ENCODE results near the gene SLC11A1.

The SLC11A1 gene

DNA sequence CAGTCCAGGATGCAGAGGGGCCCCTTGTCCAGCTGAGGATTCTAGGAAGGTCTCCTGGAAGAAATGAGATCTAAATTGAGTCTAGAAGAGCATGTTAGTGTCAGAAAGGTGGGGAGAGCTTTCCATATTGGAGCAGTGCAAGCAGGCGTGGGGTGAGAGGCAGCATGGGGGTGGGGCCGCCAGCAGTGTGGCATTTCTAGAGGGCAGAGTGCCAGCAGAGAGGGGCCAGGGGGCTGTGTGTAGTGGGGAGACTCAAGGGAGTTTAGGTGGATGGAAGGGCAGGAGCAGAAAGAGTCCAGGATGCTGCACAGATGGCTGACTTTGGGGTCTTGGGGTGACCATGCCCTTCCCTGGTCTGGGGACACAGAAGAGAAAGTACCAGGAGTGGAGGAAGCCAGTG is 39.0 kb downstream of the SLC11A1 start:
- Mint-ChIP-seq H3K9me3 (no peaks in the 10 kb centered on the region), H3K4me1 (peaks cover 0 to 2% of the 10 kb centered on the region in 2 donors), H3K4me3 (no peak overlapping the region), H3K27me3 (peaks cover 0 to 10% of the 10 kb centered on the region in 2 donors), H3K36me3 (no peaks in the 10 kb centered on the region), H3K27ac (no peak overlapping the region)
- ATAC-seq (replicated peaks) (no peak), DNase-seq (no peak)

DNA sequence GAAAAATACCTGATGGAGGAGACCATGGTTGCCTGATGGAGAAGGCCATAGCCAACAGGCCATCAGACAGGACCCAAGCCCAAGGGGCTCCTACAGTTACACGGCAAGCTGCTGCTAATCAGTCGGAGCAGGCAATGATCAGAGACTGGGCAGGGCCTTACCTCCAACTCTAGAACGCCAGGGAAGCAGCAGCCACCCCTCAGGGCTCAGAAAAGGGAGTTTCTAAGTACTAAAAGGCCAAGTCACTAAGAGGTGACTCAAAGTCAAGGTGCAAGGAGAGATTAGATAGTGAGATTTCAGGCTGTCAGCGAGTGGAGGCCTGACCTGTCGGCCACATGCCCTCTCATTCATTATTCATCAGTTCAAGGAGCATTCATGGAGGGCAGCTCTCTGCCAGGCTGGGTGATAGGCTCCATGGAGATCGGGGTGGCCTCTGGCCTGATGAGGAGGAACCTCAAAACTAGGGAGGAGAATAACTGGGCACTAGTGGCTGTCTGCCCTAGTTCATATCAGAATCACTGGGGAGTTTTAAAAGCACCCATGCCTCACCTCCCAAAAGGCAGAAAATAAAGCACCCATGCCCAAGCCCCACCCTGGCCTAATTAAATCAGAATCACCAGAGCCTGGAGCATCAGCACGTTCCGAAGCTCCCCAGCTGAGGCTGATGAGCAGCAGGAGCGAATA is 40.5 kb downstream of the SLC11A1 start:
- Mint-ChIP-seq H3K9me3 (no peaks in the 10 kb centered on the region), H3K4me1 (peaks cover 0 to 2% of the 10 kb centered on the region in 2 donors), H3K27ac (no peak overlapping the region), H3K27me3 (peaks cover 0 to 10% of the 10 kb centered on the region in 2 donors), H3K4me3 (no peak overlapping the region), H3K36me3 (no peaks in the 10 kb centered on the region)
- DNase-seq (no peak), ATAC-seq (replicated peaks) (no peak)

DNA sequence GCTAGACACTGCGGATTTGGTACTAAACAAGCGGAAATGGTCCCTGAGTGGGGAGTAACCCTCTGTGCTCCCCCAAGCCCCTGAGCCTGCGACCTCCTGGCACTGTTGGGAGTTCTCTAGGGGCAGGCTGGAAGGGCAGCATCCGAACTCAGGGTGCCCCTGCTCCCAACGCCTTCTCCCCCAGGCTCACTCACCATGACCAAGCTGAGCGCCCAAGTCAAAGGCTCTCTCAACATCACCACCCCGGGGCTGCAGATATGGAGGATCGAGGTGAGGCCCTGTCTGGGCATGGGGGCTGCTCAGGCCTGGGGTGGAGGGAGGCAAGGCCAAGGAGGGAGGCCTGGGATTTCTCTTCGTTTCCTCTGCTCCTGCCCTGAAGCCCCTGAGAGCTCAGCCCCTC is 41.5 kb downstream of the SLC11A1 start:
- Mint-ChIP-seq H3K27ac (no peak overlapping the region), H3K4me1 (peaks cover 0 to 2% of the 10 kb centered on the region in 2 donors), H3K9me3 (no peaks in the 10 kb centered on the region), H3K36me3 (no peaks in the 10 kb centered on the region), H3K27me3 (peaks cover 0 to 10% of the 10 kb centered on the region in 2 donors), H3K4me3 (no peak overlapping the region)
- ATAC-seq (replicated peaks): no peak
- DNase-seq: no peak

DNA sequence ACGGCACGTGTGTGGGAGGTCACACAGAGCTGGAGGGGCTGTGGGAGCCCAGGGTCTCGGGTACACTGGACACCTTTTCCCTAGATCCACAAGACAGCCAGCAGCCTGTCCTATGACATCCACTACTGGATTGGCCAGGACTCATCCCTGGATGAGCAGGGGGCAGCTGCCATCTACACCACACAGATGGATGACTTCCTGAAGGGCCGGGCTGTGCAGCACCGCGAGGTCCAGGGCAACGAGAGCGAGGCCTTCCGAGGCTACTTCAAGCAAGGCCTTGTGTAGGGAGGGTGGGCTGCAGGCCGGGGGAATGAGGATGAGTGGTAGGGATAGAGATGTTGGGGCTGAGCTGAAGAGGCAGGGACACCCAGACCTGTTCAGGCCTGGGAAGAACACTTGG is 43.5 kb downstream of the SLC11A1 start:
- peaks cover 0 to 15% of the 10 kb centered on the region in 2 donors for H3K27me3 Mint-ChIP-seq
- no peak overlapping the region for H3K27ac Mint-ChIP-seq
- no peak overlapping the region for H3K4me3 Mint-ChIP-seq
- peaks cover 0 to 3% of the 10 kb centered on the region in 2 donors for H3K4me1 Mint-ChIP-seq
- H3K9me3 Mint-ChIP-seq: no peaks in the 10 kb centered on the region
- ATAC-seq (replicated peaks) (no peak), DNase-seq (no peak)
- H3K36me3 Mint-ChIP-seq: no peaks in the 10 kb centered on the region

DNA sequence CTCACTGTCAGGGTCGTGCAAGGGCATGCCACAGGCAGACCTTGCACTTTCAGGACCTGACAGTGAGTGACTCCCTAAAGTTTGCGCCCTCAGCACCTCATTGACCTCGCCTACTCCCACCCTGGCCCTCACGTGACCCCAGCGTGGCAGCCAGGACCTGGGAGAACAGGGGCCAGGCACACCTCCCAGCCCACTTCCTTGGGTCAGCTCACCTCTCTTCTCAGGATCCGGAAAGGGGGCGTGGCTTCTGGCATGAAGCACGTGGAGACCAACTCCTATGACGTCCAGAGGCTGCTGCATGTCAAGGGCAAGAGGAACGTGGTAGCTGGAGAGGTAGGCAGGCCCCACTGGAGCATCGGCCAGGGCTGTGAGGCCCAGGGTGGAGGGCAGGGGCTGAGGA is 45.7 kb downstream of the SLC11A1 start:
- Mint-ChIP-seq H3K4me3 (no peak overlapping the region), H3K36me3 (no peaks in the 10 kb centered on the region), H3K27ac (no peak overlapping the region), H3K4me1 (peaks cover 0 to 3% of the 10 kb centered on the region in 2 donors), H3K9me3 (no peaks in the 10 kb centered on the region), H3K27me3 (peaks cover 4 to 12% of the 10 kb centered on the region in 2 donors)
- ATAC-seq (replicated peaks) (no peak), DNase-seq (no peak)

DNA sequence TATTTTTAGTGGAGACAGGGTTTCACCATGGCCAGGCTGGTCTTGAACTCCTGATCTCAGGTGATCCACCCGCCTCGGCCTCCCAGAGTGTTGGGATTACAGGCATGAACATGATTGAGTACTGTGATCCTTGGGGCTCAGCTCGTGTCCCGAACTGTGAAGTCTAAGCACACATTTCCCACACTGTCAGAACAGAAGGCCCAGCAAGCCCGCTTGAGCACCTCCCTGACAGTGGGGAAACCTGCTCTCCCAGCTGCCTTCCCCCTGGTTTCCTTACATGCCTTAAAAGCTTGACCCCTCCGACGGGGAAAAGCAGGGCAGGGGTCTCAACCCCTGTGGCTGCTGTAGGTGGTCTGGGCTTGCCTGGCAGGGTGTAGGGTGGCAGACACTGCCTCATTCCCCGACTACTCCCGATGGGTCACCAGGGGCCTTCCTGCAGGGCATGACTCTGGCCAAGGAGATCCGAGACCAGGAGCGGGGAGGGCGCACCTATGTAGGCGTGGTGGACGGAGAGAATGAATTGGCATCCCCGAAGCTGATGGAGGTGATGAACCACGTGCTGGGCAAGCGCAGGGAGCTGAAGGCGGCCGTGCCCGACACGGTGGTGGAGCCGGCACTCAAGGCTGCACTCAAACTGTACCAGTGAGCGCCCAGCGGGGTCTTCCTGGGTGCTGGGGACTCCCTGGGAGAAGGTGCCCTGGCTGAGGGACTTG is 46.9 kb downstream of the SLC11A1 start:
- Mint-ChIP-seq H3K36me3 (no peaks in the 10 kb centered on the region), H3K4me3 (no peak overlapping the region), H3K27ac (no peak overlapping the region), H3K27me3 (peaks cover 4 to 12% of the 10 kb centered on the region in 2 donors), H3K4me1 (peaks cover 0 to 2% of the 10 kb centered on the region in 2 donors), H3K9me3 (no peaks in the 10 kb centered on the region)
- DNase-seq (no peak), ATAC-seq (replicated peaks) (no peak)

DNA sequence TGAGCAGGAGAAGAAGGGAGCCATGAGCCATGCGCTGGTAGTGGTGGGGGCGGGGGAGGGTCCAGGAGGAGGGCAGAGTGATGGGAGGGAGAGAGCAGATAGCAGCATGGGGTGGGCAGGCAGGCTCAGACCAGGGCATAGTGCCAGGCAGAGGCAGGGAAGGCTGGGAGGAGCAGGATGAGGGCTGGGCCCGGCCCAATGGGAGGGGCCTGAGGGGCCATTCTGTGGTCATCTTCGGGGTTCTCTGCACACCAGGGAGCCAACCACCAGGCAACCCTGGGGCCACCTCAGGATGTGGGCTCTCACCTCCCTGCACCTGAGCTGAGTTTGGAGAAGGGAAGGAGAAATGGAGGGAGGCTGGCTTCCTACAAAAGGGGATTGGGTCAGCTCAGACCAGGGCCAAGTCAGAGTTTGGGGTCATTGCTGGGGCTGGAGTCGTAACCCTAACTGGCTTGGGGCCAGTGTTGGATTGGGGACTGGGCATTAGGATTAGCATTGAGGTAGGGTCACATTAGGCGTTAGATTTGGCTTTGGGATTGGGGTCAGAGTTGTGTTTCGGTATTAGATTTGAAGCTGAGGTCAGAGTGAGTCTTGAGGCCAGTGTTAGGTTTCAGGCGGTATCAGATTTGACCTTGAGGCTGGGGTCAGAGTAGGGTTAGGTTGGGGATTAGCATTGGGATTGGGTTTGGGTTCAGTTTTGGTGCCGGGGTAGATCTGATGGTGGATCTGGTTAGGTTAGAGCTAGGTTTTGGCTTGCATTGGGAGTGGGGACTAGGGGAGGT is 48.0 kb downstream of the SLC11A1 start:
- Mint-ChIP-seq H3K27ac (no peak overlapping the region), H3K36me3 (no peaks in the 10 kb centered on the region)
- no peak for DNase-seq

DNA sequence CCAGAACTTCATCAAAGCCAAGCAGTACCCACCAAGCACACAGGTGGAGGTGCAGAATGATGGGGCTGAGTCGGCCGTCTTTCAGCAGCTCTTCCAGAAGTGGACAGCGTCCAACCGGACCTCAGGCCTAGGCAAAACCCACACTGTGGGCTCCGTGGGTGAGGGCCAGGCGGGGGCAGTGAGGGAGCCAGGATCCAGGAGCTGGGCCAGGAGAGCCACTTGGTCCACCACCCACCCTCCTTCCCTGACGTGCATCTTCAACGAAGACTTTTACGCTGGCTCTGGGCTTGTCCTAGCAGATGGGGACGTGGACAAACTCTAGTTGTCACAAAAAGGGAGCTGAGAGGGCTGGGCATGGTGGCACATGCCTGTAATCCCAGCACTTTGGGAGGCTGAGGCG is 48.6 kb downstream of the SLC11A1 start:
- ATAC-seq (replicated peaks): no peak
- Mint-ChIP-seq H3K9me3 (no peaks in the 10 kb centered on the region), H3K36me3 (no peaks in the 10 kb centered on the region), H3K4me1 (peaks cover 0 to 2% of the 10 kb centered on the region in 2 donors), H3K27me3 (peaks cover 4 to 12% of the 10 kb centered on the region in 2 donors), H3K4me3 (no peak overlapping the region), H3K27ac (no peak overlapping the region)
- no peak for DNase-seq

More for the DNA sequence above, 48.0 kb downstream of the SLC11A1 start:
- Mint-ChIP-seq H3K4me3 (no peak overlapping the region), H3K27me3 (peaks cover 4 to 12% of the 10 kb centered on the region in 2 donors), H3K9me3 (no peaks in the 10 kb centered on the region), H3K4me1 (peaks cover 0 to 2% of the 10 kb centered on the region in 2 donors)
- ATAC-seq (replicated peaks): no peak

DNA sequence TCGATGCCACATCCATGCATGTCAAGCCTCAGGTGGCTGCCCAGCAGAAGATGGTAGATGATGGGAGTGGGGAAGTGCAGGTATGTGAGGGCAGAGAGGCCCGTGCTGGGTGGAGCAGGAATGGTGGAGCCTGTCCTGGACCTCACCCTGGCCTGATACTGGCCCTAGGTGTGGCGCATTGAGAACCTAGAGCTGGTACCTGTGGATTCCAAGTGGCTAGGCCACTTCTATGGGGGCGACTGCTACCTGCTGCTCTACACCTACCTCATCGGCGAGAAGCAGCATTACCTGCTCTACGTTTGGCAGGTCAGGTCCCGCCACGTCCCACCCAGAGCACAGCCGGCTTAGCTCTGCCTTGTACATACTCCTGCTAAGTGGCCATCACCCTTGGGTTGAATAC is 49.8 kb downstream of the SLC11A1 start:
- ATAC-seq (replicated peaks) (no peak), DNase-seq (no peak)
- H3K9me3 Mint-ChIP-seq: no peaks in the 10 kb centered on the region
- H3K27ac Mint-ChIP-seq: no peak overlapping the region
- H3K27me3 Mint-ChIP-seq: peaks cover 4 to 12% of the 10 kb centered on the region in 2 donors
- peaks cover 0 to 5% of the 10 kb centered on the region in 2 donors for H3K4me1 Mint-ChIP-seq
- no peaks in the 10 kb centered on the region for H3K36me3 Mint-ChIP-seq
- H3K4me3 Mint-ChIP-seq: no peak overlapping the region

DNA sequence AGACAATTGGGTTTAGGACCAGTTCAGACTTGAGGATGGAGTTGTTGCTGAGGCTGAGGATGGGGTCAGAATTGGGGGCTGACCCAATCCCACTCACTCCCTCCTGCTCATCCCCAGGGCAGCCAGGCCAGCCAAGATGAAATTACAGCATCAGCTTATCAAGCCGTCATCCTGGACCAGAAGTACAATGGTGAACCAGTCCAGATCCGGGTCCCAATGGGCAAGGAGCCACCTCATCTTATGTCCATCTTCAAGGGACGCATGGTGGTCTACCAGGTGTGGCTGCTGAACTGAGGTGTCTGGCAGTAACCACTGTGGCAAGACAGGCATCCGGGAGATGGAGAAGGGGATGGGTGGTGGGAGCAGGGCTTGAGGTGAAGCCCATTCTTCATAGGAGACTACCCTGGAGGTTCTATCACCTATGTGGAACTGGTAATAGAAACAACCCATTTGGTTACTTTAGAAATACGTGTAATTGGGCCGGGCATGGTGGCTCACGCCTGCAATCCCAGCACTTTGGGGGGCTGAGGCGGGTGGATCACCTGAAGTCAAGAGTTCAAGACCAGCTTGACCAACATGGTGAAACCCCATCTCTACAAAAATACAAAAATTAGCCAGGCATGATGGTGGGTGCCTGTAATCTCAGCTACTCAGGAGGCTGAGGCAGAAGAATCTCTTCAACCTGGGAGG is 50.7 kb downstream of the SLC11A1 start:
- Mint-ChIP-seq H3K4me3 (no peak overlapping the region), H3K27me3 (peaks cover 4 to 12% of the 10 kb centered on the region in 2 donors), H3K4me1 (peaks cover 7 to 8% of the 10 kb centered on the region in 2 donors), H3K27ac (no peak overlapping the region), H3K9me3 (no peaks in the 10 kb centered on the region), H3K36me3 (no peaks in the 10 kb centered on the region)
- ATAC-seq (replicated peaks) (no peak), DNase-seq (no peak)

DNA sequence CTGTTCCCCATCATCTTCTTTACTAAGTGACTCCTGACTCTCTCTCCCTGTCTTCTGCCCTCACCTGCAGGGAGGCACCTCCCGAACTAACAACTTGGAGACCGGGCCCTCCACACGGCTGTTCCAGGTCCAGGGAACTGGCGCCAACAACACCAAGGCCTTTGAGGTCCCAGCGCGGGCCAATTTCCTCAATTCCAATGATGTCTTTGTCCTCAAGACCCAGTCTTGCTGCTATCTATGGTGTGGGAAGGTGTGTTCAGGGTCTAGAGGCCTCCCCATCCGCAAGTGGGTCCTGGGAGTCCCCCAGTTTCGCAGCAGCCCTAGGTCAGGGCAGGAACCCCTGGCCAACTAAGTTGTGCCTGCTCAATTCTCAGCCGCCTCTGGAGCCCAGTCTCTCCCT is 52.4 kb downstream of the SLC11A1 start:
- H3K9me3 Mint-ChIP-seq: no peaks in the 10 kb centered on the region
- DNase-seq: no peak
- no peak overlapping the region for H3K4me3 Mint-ChIP-seq
- ATAC-seq (replicated peaks): no peak
- peaks cover 4 to 6% of the 10 kb centered on the region in 2 donors for H3K27me3 Mint-ChIP-seq
- H3K36me3 Mint-ChIP-seq: peaks cover 0 to 1% of the 10 kb centered on the region in 2 donors
- H3K4me1 Mint-ChIP-seq: peaks cover 15 to 24% of the 10 kb centered on the region in 2 donors
- no peak overlapping the region for H3K27ac Mint-ChIP-seq

DNA sequence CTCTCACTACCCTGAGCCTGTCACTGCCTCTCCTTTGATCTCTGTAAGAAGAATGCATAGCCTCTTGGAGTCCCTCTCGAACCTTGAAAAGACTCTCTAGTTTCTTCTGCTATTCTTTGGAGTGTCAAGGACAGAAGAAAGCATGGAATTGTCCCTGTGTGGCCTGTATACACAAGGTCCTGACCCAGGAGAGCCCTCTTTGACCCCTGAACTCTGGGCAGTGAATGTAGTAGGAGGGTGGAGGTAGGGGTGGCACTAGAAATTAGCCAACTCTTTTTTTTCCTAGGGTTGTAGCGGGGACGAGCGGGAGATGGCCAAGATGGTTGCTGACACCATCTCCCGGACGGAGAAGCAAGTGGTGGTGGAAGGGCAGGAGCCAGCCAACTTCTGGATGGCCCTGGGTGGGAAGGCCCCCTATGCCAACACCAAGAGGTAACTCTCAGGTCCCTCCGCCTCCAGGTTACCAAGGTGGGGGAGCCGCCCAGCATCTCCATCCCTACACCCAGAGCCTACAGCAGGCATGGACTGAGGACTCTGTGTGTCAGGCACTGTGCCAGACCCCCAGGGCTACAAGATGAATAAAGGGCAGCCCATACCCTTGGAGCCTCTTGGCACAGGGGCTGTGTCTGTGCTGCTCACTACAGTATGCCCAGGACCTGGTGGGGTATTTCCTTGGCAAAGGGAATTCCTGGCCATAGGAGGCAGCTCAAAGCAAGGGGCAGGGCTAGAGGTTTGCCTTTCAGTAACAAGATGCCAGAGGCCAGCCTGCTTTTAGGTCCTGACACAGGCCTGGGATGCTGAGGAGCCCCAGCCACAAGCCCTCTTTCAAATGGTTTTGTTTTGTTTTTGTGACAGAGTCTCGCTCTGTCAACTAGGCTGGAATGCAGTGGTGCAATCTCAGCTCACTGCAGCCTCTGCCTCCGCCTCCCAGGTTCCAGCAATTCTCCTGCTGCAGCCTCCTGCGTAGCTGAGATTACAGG is 53.2 kb downstream of the SLC11A1 start:
- Mint-ChIP-seq H3K27me3 (peaks cover 4 to 6% of the 10 kb centered on the region in 2 donors), H3K4me1 (peaks cover 17 to 29% of the 10 kb centered on the region in 2 donors), H3K36me3 (peaks cover 0 to 1% of the 10 kb centered on the region in 2 donors), H3K4me3 (no peak overlapping the region), H3K9me3 (no peaks in the 10 kb centered on the region), H3K27ac (no peak overlapping the region)
- DNase-seq: no peak
- ATAC-seq (replicated peaks): no peak

DNA sequence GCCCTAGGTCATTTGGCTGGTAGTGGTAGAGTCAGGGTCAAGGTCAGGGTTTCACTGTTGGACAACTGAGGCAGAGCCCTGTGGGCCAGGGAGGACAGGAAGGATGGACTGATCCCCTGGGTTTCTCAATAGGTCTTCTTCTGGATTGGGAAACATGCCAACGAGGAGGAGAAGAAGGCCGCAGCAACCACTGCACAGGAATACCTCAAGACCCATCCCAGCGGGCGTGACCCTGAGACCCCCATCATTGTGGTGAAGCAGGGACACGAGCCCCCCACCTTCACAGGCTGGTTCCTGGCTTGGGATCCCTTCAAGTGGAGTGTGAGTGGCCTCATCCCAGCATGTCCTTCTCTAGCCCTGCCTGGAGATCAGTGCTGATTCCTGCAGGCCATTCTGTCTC is 54.9 kb downstream of the SLC11A1 start:
- Mint-ChIP-seq H3K27me3 (peaks cover 4 to 6% of the 10 kb centered on the region in 2 donors), H3K27ac (no peak overlapping the region), H3K9me3 (no peaks in the 10 kb centered on the region), H3K36me3 (peaks cover 1 to 4% of the 10 kb centered on the region in 2 donors), H3K4me3 (no peak overlapping the region), H3K4me1 (peaks cover 20 to 29% of the 10 kb centered on the region in 2 donors)
- no peak for ATAC-seq (replicated peaks)
- DNase-seq: no peak

Data from stimulated activated naive B cell treated with anti-CD40 and anti-IgM and Interleukin-4, amounts not matched to agents 10 μg/mL and 1 μg/mL and 100 μg/mL, for 72 hours (primary cell).